GM10266 (cell line): Measurements from ENCODE around the gene AGO3.

ENCODE experiments used
- DNase-seq: peaks from one replicate; pipeline ENCODE4 v3.0.0; 2012; ENCODE audit errors: extremely low spot score
- TF ChIP-seq, protein P1 (sequence below): IDR thresholded peaks from 2 replicates; pipeline ENCODE4 v1.5.1; 2012; ENCODE audit warnings: mild to moderate bottlenecking, low read depth; ENCODE audit not compliant: control insufficient read depth, insufficient read depth; ENCODE audit errors: missing control alignments

The AGO3 gene

DNA sequence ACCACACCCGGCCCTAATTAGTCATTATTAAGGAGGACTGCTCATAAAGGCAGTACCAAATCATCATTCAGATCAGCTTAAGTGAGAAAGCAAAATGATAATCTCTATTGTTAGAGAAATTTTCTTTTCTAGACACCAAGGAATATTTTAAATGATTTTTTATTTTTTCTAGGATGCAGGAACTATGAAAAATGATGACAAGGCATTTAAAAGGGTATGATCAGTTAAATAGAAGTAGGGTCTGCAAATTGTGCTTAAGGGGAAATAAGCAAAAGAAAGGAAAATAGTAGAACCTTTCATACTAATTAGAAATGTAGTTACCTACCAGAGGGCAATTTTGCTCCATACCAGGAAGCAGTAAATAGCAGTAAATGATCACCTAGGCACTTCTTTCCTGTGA, 131.4 kb downstream of the AGO3 start:
- TF ChIP-seq, protein P1, sequence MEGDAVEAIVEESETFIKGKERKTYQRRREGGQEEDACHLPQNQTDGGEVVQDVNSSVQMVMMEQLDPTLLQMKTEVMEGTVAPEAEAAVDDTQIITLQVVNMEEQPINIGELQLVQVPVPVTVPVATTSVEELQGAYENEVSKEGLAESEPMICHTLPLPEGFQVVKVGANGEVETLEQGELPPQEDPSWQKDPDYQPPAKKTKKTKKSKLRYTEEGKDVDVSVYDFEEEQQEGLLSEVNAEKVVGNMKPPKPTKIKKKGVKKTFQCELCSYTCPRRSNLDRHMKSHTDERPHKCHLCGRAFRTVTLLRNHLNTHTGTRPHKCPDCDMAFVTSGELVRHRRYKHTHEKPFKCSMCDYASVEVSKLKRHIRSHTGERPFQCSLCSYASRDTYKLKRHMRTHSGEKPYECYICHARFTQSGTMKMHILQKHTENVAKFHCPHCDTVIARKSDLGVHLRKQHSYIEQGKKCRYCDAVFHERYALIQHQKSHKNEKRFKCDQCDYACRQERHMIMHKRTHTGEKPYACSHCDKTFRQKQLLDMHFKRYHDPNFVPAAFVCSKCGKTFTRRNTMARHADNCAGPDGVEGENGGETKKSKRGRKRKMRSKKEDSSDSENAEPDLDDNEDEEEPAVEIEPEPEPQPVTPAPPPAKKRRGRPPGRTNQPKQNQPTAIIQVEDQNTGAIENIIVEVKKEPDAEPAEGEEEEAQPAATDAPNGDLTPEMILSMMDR, result no peak
- no peak for DNase-seq

DNA sequence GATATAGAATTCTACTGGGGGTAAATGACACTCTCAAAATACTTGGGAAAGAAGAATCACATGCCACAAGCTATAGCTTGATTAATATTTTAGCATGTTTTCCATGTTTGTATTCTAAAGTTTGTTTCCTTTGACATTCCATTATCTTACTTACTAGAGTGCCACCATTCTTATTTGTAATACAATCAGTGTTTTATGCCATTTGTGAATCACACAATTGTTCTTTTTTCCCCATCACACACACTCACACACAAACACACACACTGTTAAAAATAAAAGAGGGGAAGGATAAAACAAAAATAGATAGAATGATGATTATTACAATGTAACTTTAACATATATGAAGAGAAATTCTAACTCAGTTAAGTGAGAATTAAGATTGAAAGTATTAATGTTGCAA, 137.0 kb downstream of the AGO3 start:
- TF ChIP-seq, protein P1, result no peak
- DNase-seq, result no peak

DNA sequence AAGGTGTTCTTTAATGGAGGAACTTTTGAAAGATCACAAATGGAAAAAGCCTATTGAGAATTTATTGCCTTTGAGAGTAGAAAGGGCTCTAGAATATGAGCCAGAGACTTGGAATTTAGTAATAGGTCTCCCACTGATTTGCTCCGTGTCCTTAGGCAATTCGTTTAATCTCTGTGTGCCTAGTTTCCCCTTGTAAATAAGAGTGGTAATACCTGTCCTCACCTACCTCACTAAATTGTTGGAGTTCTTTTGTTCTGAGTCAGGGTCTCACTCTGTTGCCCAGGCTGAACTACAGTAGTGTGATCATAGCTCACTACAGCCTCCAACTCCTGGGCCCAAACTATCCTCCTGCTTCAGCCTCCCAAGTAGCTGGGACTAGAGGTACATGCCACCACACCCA, 138.0 kb downstream of the AGO3 start:
- TF ChIP-seq, protein P1, result no peak
- DNase-seq, result no peak

DNA sequence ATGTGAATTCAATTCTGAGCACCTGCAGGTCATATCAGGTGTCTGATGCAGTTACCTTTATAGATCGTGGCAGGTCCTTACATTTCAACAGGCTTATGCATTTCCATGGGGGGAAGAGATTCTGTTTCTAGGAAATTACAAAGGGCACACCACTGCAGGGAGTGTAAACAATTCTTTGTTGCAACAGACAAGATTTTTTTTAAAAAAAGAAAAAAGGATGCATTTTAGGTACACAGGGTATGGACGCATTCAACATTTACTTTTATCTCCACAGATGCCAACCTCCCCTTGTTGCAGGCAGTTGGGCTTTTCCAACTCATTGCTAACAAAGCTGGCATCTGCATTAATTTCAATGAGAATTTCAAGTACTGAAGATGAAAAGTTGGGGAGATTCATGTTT, 139.4 kb downstream of the AGO3 start:
- no peak for DNase-seq
- TF ChIP-seq, protein P1, result no peak

DNA sequence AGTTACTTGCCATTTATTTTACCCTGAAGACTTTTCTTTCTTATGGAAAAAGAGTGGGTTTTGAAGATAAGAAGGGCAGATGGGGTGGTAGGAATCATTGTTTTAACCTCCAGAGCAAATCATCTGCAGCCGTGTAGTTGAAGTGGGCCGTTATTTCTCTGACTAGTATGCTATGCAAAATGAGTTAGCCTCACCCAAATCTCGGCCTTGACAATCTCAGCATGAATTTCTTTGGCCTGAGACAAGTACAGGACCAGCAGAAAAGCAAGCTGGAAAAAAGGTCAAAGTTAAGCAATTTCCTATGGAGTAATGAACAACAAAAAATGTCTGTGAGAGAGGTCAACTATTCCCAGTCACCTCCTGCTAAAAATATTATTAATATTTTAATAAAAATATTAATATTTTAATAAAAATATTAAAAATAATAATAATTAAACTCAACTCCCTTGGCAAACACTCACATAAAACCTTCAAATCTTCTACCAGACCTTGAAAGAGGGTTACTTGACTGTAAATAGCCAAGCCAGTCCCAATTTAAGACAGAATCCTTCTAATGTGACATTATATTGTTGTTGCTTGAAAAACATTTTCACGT, 146.2 kb downstream of the AGO3 start:
- TF ChIP-seq, protein P1, result no peak
- DNase-seq, result no peak

DNA sequence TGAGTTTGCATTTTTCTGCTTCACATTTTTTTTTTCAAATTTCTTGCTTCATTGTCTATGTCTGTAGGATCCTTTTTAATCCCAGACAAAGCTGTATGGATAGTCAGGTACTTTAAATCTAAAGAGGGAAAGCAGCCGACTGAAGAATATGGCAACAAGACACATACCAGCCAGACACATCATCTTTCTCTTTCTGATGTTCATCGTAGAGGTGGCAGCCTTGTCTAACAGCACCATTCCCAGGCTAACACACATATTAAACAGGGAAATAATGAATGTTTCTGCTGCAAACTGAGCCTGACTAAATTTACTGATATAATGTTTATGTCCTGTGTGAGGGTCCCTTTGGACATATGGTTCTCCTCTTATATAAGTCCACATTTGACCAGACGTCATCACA, 149.3 kb downstream of the AGO3 start:
- TF ChIP-seq, protein P1, result no peak
- no peak for DNase-seq

DNA sequence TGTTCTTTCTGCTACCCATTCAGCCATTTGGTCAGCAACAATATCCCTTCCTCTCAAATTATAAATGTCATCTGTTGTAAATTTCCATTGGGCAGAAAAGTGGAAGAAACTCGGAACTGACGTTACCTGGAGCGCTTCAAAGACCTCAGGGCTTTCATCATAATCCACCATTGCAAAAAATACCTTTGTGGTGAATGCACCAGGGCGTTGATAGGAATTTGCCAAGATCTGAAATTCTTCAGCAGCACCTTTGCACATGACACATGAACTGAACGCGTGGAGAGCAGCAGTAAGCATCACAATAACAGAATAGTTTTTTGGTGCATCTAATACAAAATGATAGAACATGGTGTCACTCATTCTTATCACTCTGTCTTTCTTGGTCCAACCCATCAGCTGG, 149.9 kb downstream of the AGO3 start:
- TF ChIP-seq, protein P1, result no peak

More for the DNA sequence above, 149.9 kb downstream of the AGO3 start:
- no peak for DNase-seq
